Left forelimb (tissue), 1 donor: ENCODE measurements around the gene PLCH1.

Experiments
- DNase-seq: peaks from one replicate; pipeline ENCODE4 v3.0.0-alpha.2; 2018; ENCODE audit warnings: low spot score

PLCH1 gene, protein sequence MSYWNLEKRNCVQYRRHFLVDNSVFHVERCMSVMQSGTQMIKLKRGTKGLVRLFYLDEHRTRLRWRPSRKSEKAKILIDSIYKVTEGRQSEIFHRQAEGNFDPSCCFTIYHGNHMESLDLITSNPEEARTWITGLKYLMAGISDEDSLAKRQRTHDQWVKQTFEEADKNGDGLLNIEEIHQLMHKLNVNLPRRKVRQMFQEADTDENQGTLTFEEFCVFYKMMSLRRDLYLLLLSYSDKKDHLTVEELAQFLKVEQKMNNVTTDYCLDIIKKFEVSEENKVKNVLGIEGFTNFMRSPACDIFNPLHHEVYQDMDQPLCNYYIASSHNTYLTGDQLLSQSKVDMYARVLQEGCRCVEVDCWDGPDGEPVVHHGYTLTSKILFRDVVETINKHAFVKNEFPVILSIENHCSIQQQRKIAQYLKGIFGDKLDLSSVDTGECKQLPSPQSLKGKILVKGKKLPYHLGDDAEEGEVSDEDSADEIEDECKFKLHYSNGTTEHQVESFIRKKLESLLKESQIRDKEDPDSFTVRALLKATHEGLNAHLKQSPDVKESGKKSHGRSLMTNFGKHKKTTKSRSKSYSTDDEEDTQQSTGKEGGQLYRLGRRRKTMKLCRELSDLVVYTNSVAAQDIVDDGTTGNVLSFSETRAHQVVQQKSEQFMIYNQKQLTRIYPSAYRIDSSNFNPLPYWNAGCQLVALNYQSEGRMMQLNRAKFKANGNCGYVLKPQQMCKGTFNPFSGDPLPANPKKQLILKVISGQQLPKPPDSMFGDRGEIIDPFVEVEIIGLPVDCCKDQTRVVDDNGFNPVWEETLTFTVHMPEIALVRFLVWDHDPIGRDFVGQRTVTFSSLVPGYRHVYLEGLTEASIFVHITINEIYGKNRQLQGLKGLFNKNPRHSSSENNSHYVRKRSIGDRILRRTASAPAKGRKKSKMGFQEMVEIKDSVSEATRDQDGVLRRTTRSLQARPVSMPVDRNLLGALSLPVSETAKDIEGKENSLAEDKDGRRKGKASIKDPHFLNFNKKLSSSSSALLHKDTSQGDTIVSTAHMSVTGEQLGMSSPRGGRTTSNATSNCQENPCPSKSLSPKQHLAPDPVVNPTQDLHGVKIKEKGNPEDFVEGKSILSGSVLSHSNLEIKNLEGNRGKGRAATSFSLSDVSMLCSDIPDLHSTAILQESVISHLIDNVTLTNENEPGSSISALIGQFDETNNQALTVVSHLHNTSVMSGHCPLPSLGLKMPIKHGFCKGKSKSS (N-terminal part only)

DNA sequence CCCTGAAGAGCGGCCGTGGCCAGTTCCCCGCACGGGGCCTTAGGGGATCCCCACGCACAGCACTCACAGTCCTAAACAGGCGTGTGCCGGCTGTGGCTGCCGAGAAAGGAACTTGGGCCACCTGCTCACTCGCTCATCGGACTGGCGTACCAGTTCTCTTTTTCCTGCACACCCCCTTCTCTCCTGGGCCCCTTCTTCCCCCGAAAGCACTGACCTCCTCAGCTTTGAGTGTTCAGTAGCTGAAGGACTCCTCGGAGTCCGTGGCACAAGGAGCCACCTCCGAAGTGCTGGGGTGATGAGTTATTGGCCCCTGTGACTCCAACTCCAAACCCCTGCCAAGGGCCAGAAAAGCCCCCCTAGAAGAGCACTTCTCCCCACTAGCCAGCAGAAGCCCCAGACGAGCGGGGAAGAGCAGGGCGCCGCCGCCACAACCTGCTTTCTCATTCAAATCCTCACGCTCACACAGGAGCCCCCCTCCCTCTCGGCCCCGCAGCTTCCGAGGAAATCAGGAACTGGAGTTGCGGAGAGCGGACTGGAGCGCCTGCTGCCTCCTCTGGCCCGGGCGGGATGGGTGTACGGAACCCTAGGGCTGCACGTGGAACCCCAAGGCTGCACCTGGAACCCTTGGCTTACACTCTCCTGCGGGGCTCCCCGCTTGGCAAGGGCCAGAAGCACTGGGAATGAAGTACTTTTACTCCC is at the start of gene PLCH1:
TSS of gene PLCH1 (minus strand) at position 446 of the 699 bp plus-strand sequence. CDS start 40,847 bp downstream, outside the sequence.
- DNase-seq: peak; percentile 78

DNA sequence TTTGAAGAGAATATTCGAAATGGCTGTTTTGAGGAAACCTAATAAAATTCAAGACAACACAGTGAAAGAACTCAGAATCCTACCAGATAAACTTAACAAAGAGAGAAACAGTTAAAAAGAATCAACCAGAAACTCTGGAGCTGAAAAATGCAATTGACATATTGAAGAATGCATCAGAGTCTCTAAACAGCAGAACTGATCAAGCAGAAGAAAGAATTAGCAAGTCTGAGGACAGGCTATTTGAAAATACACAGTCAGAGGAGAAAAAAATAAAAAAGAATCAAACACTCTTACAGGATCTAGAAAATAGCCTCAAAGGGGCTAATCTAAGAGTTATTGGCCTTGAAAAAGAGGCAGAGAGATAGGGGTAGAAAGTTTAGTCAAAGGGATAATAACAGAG is 47.7 kb upstream of the PLCH1 start:
- DNase-seq: no peak

DNA sequence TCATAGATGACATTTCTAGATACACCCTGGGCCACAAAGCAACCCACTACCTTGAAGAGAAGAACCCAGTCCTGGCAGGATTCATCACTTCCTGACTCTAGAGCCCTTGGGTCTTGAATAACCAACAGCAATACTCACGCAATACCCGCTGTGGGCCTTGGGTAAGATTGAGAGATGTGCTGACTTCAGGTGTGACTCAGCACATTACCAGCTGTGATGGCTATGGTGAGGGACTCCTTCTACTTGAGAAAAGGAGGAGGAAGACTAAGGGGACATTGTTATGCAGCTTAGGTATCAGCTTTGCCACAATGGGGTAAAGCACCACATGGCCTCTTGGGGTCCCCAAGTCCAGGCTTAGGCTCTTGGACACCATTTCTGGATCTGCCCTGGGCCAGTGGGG is 46.3 kb upstream of the PLCH1 start:
- no peak for DNase-seq

DNA sequence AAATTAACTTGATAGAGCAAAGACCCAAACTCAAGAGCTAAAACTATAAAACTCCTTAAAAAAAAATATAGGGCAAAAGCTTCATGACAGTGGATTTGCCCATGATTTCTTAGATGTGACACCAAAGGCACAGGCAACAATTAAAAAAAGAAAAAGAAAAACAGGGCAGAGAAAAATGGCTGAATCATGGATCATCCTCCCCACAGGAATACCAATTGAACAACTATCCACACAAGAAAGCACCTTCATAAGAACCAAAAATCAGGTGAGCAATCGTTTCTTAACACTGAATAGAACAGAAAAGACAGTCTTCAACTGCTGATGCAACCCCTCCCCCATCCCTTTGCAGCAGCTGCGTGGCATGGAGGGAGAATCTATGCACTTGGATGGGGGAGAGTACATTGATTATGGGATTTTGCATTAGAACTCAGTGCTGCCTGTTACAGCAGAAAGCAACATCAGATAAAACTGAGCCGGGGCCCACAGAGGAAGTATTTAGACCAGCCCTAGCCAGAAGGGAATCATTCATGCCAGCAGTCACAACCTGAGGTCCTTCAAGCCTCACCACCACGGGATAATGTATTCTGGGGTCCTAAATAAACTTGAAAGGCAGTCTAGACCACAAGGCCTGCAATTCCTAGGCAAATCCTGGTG is 45.5 kb upstream of the PLCH1 start:
- no peak for DNase-seq

DNA sequence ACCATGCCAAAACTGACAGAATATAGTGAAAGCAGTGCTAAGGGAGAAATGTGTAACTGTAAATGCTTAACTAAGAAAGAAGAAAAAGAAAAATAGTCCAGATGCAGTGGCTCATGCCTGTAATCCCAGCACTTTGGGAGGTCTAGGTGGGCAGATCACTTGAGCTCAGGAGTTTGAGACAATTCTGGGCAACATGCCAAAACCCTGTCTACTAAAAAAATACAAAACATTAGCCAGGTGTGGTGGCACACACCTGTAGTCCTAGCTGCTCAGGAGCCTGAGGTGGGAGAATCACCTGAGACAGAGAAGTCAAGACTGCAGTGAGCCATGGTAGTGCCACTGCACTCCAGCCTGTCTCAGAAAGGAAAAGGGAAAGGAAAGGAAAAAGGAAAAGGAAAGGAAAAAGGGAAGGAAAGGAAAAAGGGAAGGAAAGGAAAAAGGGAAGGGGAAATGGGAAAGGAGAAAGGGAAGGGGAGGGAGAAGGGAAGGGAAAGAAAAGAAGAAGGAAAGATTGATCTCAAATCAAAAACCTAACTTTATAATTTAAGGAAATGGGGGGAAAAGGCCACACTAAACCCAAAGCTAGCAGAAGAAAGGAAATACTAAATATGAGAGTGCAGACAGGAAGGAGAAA is 40.9 kb upstream of the PLCH1 start:
- no peak for DNase-seq

DNA sequence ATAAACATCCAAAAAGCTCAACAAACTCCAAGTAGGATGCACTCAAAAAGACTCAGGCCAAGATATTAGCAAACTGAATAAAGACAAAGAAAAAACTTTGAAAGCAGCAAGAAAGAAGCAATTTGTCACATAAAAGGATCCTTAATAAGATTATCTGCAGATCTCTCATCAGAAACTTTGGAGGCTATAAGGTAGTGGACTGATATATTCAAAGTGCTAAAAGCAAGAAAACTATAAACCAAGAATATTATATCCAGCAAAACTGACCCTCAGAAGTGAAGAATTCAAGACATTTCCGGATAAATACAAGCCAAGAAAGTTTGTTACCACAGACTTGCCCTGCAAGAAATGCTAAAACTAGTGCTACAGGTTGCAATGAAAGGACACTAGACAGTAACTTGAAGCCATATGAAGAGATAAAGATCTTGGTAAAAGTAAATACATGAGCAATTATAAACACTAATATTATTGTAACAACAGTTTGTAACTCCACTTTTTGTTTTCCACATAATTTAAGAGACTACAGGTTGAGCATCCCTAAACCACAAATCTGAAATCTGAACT is 37.6 kb upstream of the PLCH1 start:
- DNase-seq: no peak

DNA sequence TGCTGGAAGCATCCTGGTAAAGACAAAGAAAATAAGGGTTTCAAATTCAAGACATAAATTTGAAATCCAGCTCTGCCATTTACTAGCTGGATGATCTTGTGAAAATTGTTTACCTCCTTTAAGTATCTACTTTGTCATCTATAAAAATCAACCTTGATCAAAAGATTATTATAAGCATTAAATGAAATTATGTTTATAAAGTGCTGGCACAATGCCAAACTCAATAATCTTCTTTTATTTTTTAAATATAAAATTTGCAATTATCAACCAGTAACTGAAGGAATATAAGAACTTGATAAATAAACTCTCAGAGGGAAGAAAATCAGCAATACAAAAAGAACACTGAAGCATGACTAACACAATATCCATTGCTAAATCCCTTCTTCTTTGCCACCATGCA is 35.4 kb upstream of the PLCH1 start:
- DNase-seq: no peak

DNA sequence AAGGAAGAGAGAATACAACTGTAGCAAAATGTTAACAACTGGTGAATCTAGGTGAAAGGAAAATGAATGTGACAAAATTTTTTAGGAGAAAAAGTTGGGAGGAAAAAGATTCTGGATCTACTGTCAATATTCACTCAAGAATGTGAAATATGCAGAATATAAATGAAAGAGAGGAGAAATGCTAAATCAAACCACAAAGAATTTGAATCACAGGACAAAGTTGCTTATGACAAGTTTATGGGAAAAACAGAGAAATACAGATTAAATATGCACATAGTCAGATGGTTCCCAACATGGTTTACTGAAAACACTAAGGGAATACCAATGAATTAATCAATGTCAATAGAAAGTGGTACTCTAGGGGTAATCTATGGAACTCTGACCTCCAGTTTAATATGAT is 33.6 kb upstream of the PLCH1 start:
- DNase-seq: no peak

DNA sequence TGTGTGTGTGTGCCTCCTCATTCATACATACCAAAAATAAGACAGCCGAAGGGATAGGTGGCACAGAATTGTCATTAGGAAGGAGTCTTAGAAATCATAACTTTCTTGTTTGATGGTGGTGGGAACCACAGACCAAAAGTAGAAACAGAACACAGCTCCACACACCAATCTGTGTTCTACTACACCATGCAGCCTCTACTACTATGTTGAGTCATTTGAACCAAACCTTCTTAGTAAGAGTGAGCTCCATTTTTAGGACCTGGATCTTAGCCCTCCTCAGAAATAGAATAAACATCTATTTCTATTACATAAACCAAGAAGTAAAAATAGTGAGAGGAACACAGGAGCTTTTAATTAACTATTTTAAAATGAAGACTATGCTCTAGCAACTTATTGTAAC is 27.9 kb upstream of the PLCH1 start:
- no peak for DNase-seq

DNA sequence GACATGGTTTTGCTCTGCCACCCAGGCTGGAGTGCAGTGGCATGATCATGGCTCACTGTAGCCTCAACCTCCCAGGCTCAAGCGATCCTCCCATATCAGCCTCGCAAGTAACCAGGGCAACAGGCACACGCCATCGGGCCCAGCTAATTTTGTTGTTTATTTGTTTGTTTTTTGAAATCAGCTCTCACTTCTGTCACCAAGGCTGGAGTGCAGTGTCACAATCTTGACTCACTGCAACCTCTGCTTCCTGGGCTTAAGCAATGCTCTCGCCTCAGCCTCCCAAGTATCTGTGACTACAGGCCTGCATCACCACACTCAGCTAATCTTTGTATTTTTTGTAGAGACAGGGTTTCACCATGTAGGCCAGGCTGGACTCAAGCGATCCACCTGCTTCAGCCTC is 26.3 kb upstream of the PLCH1 start:
- DNase-seq: no peak

DNA sequence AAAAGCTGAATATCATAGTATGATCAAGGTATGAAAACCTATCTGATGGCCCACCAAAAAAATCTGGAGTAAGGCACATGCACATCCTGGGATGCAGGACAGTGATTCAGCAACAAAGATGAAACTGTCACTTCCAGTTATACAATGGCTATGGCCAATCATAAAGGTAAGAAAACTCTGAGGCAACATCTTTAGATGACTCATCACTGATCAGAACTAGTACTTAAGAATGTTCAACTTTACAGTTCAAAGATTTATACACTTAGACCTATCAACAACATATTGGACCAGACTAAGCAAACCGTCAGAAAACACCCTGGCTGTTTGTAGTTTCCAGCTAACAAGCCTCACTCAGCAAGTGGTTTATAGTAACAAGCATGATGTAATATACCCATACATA is 21.3 kb upstream of the PLCH1 start:
- DNase-seq: no peak

DNA sequence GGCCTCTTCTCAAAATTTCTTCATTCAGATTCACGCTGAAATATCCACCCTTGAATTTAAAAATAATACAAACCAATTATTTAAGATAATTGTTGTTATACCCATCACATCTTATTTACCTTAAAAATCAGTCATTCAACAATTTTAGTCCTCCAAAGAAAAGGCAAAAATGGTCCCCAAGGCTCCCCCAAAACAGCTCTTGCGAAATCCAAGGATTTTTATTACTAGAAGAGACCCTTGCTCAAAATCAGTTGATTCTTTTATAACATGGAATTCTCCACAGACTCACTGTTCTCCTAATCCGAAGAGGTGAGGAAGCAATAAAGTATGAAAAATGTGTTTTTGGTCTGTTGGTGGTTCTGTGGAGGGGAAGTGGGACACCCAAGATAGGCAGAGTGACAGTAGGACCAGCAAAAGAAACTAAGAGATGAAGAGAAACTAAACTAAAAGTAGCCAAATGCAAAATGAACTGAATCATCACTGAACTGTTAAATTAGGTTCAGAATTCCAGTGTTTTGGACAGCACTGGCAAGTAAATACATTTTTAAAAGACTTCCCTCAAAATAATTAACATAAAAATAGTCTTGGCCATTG is 19.1 kb upstream of the PLCH1 start:
- DNase-seq: no peak

DNA sequence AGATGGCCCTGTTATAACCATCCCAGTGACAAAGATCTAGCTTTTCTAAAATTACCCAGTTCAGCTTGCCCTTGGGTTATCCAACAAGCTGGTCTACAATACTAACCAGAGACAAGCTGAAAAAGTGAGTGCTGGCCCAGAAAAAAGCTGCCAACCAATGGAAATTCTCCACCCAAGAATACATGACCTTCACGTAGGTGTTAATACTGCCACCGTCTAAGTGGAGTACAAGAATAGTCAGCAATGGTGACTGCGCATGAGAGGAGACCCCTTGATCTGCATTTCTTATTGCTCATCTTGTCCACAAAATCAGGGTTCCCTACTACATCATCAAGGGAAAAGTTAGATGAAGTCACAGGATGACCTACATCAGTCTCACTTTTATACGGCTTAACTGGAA is 15.8 kb upstream of the PLCH1 start:
- no peak for DNase-seq

DNA sequence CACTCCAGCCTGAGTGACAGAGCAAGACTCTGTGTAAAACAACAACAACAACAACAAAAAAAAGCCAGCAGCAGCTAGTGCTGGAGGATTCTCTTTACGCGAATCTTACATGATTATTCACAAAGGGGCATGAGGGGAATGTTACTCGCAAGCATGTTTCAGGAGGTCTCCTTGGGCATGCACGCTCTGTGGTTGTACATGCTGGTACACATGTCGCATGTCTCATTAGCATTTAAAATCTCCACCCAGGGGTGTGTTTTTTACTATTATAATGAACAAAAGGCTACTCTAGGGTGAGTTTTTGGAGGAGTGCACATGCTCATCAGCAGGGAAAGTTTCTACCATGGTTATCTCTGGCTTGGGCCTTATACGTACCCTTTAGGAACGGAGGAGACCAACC is 12.7 kb upstream of the PLCH1 start:
- DNase-seq: no peak

DNA sequence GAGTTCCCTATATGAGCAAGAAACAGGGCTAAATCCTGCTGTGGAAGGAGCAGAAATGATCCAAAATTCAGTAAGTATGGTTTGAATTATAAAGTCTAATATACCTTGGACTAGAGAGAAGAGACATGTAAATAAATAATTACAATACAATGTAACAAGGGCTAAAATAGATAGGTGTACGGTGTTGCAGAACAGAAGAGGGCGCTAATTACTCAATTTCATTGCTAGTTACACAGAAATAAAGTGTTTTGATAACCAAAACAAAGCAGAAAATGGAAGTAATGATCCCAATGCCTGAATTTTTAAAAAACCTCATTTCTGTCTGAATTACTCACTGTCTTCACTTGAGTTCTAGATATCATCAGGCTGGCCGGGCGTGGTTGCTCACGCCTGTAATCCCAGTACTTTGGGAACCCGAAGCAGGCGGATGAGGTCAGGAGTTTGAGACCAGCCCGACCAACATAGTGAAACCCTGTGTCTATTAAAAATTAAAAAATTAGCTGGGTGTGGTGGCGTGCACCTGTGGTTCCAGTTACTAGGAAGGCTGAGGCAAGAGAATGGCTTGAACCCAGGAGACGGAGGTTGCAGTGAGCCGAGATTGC is 8.3 kb upstream of the PLCH1 start:
- DNase-seq: no peak

DNA sequence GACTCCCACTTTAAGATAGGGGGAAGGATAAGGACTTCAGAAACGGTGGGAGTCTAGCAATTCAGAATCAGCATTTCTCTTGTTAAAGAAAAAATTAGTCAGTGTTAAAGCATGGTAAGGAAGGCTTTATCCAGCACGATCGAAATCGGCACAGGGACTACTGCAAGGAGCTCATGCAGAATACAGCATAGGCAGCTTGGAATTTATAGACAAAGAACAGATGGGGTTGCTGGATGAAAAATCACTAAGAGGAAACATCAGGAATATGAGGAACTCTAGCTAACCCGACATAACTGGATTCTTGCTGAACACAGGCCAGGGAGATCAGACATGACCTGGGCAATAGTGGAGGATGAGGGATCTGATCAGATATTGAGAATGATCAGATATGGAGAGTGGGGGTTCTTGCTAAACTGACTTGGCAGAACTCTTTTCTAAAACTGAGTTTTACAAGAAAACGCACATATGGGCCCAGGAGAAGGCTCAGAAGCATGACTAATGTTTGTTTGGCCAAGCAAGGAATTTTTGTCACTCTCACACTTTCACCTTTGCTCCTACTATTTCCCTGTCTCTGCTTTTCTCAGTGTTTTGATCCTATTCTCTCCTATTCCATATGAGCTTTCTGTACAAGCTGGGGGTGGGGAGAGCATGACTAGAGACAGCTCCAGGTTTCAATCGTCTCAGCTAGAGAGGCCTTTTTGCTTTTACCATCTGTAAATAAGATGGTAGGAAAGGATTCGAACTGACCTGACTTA is 3.9 kb upstream of the PLCH1 start:
- no peak for DNase-seq

DNA sequence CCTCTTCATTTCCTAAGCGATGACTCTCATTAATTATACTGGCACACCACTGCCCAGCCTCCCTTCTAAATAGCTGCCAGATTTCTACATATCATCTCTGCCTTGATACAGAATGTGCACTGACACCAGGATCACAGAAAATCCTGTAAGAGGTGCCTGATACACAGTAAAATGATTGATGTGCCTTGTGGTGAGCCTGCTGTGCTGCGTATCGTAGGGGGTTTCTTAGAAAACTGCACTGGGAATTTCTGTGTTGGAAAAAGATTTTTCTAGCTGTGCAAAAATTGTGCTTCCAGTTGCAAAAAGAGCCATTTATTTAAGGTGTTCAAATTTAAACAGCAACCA is 3.0 kb upstream of the PLCH1 start:
- no peak for DNase-seq

DNA sequence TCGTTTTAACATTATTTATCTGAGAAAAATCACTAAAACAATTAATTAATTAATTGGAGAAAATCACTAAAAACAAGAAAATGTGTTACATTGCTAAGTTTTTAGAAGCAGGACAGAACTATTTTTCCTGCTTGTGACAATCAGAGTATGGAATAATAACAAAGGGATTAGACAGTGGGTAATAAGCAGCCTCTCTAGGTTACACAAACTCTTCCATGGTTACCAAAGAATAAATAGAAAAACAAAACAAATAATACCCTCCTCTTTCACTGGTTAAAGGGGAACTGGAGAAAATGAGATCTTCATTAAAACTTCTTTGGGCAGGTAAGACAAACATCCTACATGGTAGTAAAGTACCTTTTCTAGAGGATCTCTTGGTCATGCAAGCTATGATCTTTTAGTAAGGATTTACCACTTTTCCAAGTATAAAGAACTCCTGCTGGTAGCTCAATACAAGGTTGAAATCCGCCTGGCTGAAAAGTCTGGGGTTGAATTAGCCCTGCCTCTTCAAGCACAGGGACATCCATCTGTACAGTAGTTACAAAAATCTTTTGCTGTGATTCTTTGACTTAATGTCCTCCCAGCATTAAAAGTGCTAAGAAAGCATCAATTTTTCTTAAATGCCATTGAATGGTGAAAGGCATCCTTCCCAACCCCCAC is 2.5 kb upstream of the PLCH1 start:
- no peak for DNase-seq

DNA sequence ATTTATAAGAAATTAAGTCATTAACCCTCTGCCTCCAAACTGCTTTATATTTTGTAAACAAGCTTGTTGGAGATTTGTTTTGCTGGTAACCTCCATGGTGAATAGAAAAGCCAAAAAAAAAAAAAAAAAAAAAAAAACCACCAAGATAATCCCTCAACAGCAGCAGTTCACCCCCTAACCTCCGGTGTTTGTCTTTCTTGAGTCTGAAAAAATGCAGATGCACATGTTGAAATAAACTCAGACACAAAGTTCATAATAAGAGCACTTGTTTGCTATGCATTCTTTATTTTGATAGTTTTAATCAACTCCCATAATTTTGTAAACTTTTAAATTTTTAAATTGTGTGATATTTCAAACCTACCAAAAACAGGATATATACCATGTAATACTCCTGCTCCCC is 1.8 kb upstream of the PLCH1 start:
- DNase-seq: no peak
